Measurements from ENCODE around the gene ZBTB8B.
A peak's percentile ranks its signal among the peaks of the same experiment; 100 is the strongest.

The ZBTB8B gene

GRCh38 chr1:32464716-32465577, at the start of gene ZBTB8B:
Gene ZBTB8B, plus strand, starts transcription at chr1:32465072. Its CDS starts 5,553 bp downstream, at chr1:32470625.
- H3F3A ChIP-seq (ENCODE audit: control insufficient read depth, insufficient read depth): no peaks in the 10 kb centered on the region
- no peak within 1 kb of the TSS for H3K4me2 ChIP-seq (ENCODE audit: low read length)
- TF ChIP-seq EZH2phosphoT487 (IDR thresholded peaks at IDR 0.05; ENCODE audit: borderline replicate concordance, low read length): peak; percentile 30; the same call in 1 of the 2 replicates
- no peak for TF ChIP-seq CTCF (IDR thresholded peaks at IDR 0.05; ENCODE audit: low read depth, low read length, poor library complexity, severe bottlenecking)
- no peak within 1 kb of the TSS for H3K27ac ChIP-seq (ENCODE audit: low read depth, low read length)
- no peaks in the 10 kb centered on the region; the same call in 1 of the 2 replicates for H3K9me3 ChIP-seq (ENCODE audit: control insufficient read depth, insufficient read depth, low read length)
- no peaks in the 10 kb centered on the region for H3K4me1 ChIP-seq (ENCODE audit: control insufficient read depth, low read length)
- no peaks in the 10 kb centered on the region for H3K79me2 ChIP-seq (ENCODE audit: control insufficient read depth, low read length)
- no peaks in the 10 kb centered on the region for H3K9me2 ChIP-seq (replicated peaks; ENCODE audit: control insufficient read depth, low read length)
- H3K27me3 ChIP-seq (ENCODE audit: control insufficient read depth, low read length): peaks cover 13% of the 10 kb centered on the region
- H4K20me1 ChIP-seq (ENCODE audit: control insufficient read depth, insufficient read depth, low read depth, low read length): no peaks in the 10 kb centered on the region
- H3K36me3 ChIP-seq (ENCODE audit: control insufficient read depth, low read length): no peaks in the 10 kb centered on the region
- no peak within 1 kb of the TSS for H3K4me3 ChIP-seq (ENCODE audit: low read length)

- H3K9me2 ChIP-seq (replicated peaks; ENCODE audit: control insufficient read depth, low read length): no peaks in the 10 kb centered on the region
- no peaks in the 10 kb centered on the region for H3K9me3 ChIP-seq (ENCODE audit: control insufficient read depth, insufficient read depth, low read length)
- H3K4me3 ChIP-seq (ENCODE audit: low read length): no peak overlapping the region
- TF ChIP-seq EZH2phosphoT487 (IDR thresholded peaks at IDR 0.05; ENCODE audit: borderline replicate concordance, low read length): no peak
- TF ChIP-seq CTCF (IDR thresholded peaks at IDR 0.05; ENCODE audit: low read depth, low read length, poor library complexity, severe bottlenecking): no peak
- H3K4me2 ChIP-seq (ENCODE audit: low read length): no peak overlapping the region
- H3K4me1 ChIP-seq (ENCODE audit: control insufficient read depth, low read length): no peaks in the 10 kb centered on the region
- H3K27me3 ChIP-seq (ENCODE audit: control insufficient read depth, low read length): peaks cover 7% of the 10 kb centered on the region; the same call in 1 of the 2 replicates
- no peaks in the 10 kb centered on the region for H3K36me3 ChIP-seq (ENCODE audit: control insufficient read depth, low read length)
- H3K27ac ChIP-seq (ENCODE audit: low read depth, low read length): no peak overlapping the region
- H3K79me2 ChIP-seq (ENCODE audit: control insufficient read depth, low read length): no peaks in the 10 kb centered on the region
- H4K20me1 ChIP-seq (ENCODE audit: control insufficient read depth, insufficient read depth, low read depth, low read length): no peaks in the 10 kb centered on the region
- H3F3A ChIP-seq (ENCODE audit: control insufficient read depth, insufficient read depth): no peaks in the 10 kb centered on the region
These were observed 43.1 kb upstream of the ZBTB8B start for GRCh38 chr1:32421775-32422174.

GRCh38 chr1:32426489-32427255, 38.2 kb upstream of the ZBTB8B start:
- Histone ChIP-seq H3K4me2 (ENCODE audit: low read length) (no peak overlapping the region), H4K20me1 (ENCODE audit: control insufficient read depth, insufficient read depth, low read depth, low read length) (no peaks in the 10 kb centered on the region), H3K27me3 (ENCODE audit: control insufficient read depth, low read length) (peaks cover 11% of the 10 kb centered on the region), H3K4me1 (ENCODE audit: control insufficient read depth, low read length) (peaks cover 6% of the 10 kb centered on the region; the same call in 1 of the 2 replicates), H3K27ac (ENCODE audit: low read depth, low read length) (no peak overlapping the region), H3K9me3 (ENCODE audit: control insufficient read depth, insufficient read depth, low read length) (no peaks in the 10 kb centered on the region), H3F3A (ENCODE audit: control insufficient read depth, insufficient read depth) (no peaks in the 10 kb centered on the region), H3K4me3 (ENCODE audit: low read length) (no peak overlapping the region), H3K9me2 (replicated peaks; ENCODE audit: control insufficient read depth, low read length) (no peaks in the 10 kb centered on the region), H3K36me3 (ENCODE audit: control insufficient read depth, low read length) (no peaks in the 10 kb centered on the region), H3K79me2 (ENCODE audit: control insufficient read depth, low read length) (no peaks in the 10 kb centered on the region)
- TF ChIP-seq CTCF (IDR thresholded peaks at IDR 0.05; ENCODE audit: low read depth, low read length, poor library complexity, severe bottlenecking) (no peak), EZH2phosphoT487 (IDR thresholded peaks at IDR 0.05; ENCODE audit: borderline replicate concordance, low read length) (no peak)

Data from DOHH2 (cell line).